Caco-2 (cell line): ENCODE results near the gene IFI27L1. TPM values are rescaled to one million over a fixed set of nuclear protein-coding genes. Genes with fewer than 3 reads are reported as not detected.

Source experiments
- Bru-seq: library from RNA; stranded (reverse); fragments of 400-500 nt; gene quantifications from one replicate; lab custom pipeline; 2021; lab: Mats Ljungman, UMichigan
- BruChase-seq, 2 experiments: library from RNA; stranded (reverse); fragments of 400-500 nt; gene quantifications; one replicate each; lab custom pipeline; 2021; lab: Mats Ljungman, UMichigan
- BruUV-seq: library from RNA; stranded (reverse); fragments of 400-500 nt; replicated peaks from 2 replicates; lab custom pipeline; 2021; lab: Mats Ljungman, UMichigan
- CTCF ChIA-PET: fragments of 300-600 bp; sonication (Branson Sonifier 250); formaldehyde crosslinking; loops from one replicate; lab custom pipeline; 2022; ENCODE audit warnings: antibody characterized with exemption; lab: Charles Lee
- POLR2A ChIA-PET: fragments of 300-600 bp; sonication (Branson Sonifier 250); formaldehyde crosslinking; loops from one replicate; lab custom pipeline; 2022; ENCODE audit warnings: antibody characterized with exemption; lab: Charles Lee
- DNase-seq, 2 experiments: peaks; one replicate each; pipeline versions ENCODE4 v3.0.0 to v3.0.0-alpha.2; 2020 to 2022
- H3K27me3 ChIP-seq: replicated peaks from 2 replicates; pipeline ENCODE4 v1.6.0; 2011; ENCODE audit warnings: low read length; ENCODE audit not compliant: control insufficient read depth, insufficient read depth
- H3K36me3 ChIP-seq: 2 replicates; pipeline ENCODE4 v1.5.1; 2011; ENCODE audit warnings: low read length; ENCODE audit not compliant: control insufficient read depth, insufficient read depth
- H3K4me1 ChIP-seq: fragments of 250-450 bp; sonication (Bioruptor Pico); 2 replicates; pipeline ENCODE4 v1.5.1; 2020; ENCODE audit warnings: mild to moderate bottlenecking
- H3K4me3 ChIP-seq: 2 replicates; pipeline ENCODE4 v1.5.1; 2011; ENCODE audit warnings: low read depth, mild to moderate bottlenecking, control low read depth, low read length
- H3K9me3 ChIP-seq: fragments of 250-450 bp; sonication (Bioruptor Pico); 2 replicates; pipeline ENCODE4 v1.5.1; 2020; ENCODE audit warnings: mild to moderate bottlenecking, moderate library complexity
- H3K27ac Mint-ChIP-seq: one replicate; pipeline ENCODE4 v1.8.0; 2022; ENCODE audit warnings: mixed read lengths; ENCODE audit not compliant: unreplicated experiment
- H3K27me3 Mint-ChIP-seq: one replicate; pipeline ENCODE4 v1.8.0; 2022; ENCODE audit warnings: mixed read lengths; ENCODE audit not compliant: insufficient read depth, unreplicated experiment
- H3K36me3 Mint-ChIP-seq: one replicate; pipeline ENCODE4 v1.8.0; 2022; ENCODE audit warnings: mild to moderate bottlenecking, mixed read lengths; ENCODE audit not compliant: insufficient read depth, unreplicated experiment
- H3K4me1 Mint-ChIP-seq: one replicate; pipeline ENCODE4 v1.8.0; 2022; ENCODE audit warnings: low read depth, mixed read lengths; ENCODE audit not compliant: unreplicated experiment
- H3K4me3 Mint-ChIP-seq: one replicate; pipeline ENCODE4 v1.8.0; 2022; ENCODE audit warnings: mild to moderate bottlenecking, moderate library complexity, mixed read lengths; ENCODE audit not compliant: unreplicated experiment
- H3K9me3 Mint-ChIP-seq: one replicate; pipeline ENCODE4 v1.8.0; 2022; ENCODE audit warnings: mixed read lengths; ENCODE audit not compliant: unreplicated experiment
- CTCF ChIP-seq, 2 experiments: fragments of 200-600 bp in 1 of 2; IDR thresholded peaks; 1 replicate in 1 of 2; 2 replicates in 1 of 2; pipeline versions ENCODE4 v1.5.1 to v1.8.0; 2011 to 2022; ENCODE audit warnings: antibody characterized with exemption in 1 of 2, control low read depth in 1 of 2, inconsistent platforms in 1 of 2, low read depth in 1 of 2, low read length in 1 of 2, mild to moderate bottlenecking in 1 of 2, moderate library complexity in 1 of 2; ENCODE audit not compliant: insufficient read depth in 1 of 2, severe bottlenecking in 1 of 2, unreplicated experiment in 1 of 2
- intact Hi-C: fragments of 100-400 bp; cut with micrococcal nuclease; formaldehyde crosslinking; loops from one replicate; pipeline ENCODE4 v1.10.0; 2022; ENCODE audit not compliant: unreplicated experiment
- long read RNA-seq: library from polyadenylated mRNA; stranded (forward); transcript quantifications from one replicate; pipeline ENCODE4 v2.0.0, GENCODE V29; 2022
- total RNA-seq: library from RNA; stranded (reverse); gene quantifications from 2 replicates; pipeline ENCODE4 v1.2.3, GENCODE V29; 2022

IFI27L1 gene
- total RNA-seq (11.6 and 13.6 TPM in 2 replicates), Bru-seq, nascent RNA (percentile 60 among the genes with signal in this experiment), BruChase-seq, experiment 1, labeled RNA remaining after a 2-hour chase (percentile 64 among the genes with signal in this experiment), BruChase-seq, experiment 2, labeled RNA remaining after a 6-hour chase (percentile 60 among the genes with signal in this experiment)
- long read RNA-seq, transcript IFI27L1-209 (5 exons, 680 nt): major isoform, 6 of 12 reads
- long read RNA-seq, partial matches to known transcripts: 0 of 12 reads
- long read RNA-seq, other reads (novel, unspliced or antisense): 6 of 12 reads

- ChIA-PET CTCF (interaction anchor here (0.7 to 1.6 kb wide), 4 partner anchors 30 to 51 kb away, joined by 4 to 6 read pairs (median 6); no protein-coding TSS in a partner anchor), POLR2A (interaction anchor here (0.6 to 1.0 kb wide), 6 partner anchors 28 to 1363 kb away, joined by 3 to 4 read pairs (median 3); no protein-coding TSS in a partner anchor)
- Histone ChIP-seq H3K36me3 (peaks cover 6% of the 10 kb centered on the region), H3K4me1 (no peaks in the 10 kb centered on the region), H3K4me3 (peak within 1 kb of the TSS; percentile 81), H3K27me3 (no peaks in the 10 kb centered on the region), H3K9me3 (peaks cover 5% of the 10 kb centered on the region)
- Mint-ChIP-seq H3K4me3 (peak within 1 kb of the TSS; percentile 98), H3K27me3 (no peaks in the 10 kb centered on the region), H3K4me1 (peaks cover 18% of the 10 kb centered on the region), H3K27ac (peak within 1 kb of the TSS; percentile 99), H3K36me3 (peaks cover 38% of the 10 kb centered on the region), H3K9me3 (no peaks in the 10 kb centered on the region)
- no peak for TF ChIP-seq CTCF (IDR thresholded peaks at IDR 0.05; ENCODE audit: insufficient read depth in 1 of 2, low read depth in 1 of 2, low read length in 1 of 2, severe bottlenecking in 1 of 2, unreplicated experiment in 1 of 2)
- peak; percentile 93 to 95 for DNase-seq
- intact Hi-C loops: no loop called here
- no TSS peak for BruUV-seq
Measured at GRCh38 chr14:94080621-94081385, at the start of gene IFI27L1, which contains the start of gene DDX24. TSS of gene IFI27L1 (plus strand) at chr14:94081310. CDS start at chr14:94096938, 15,628 bp downstream. TSS of gene DDX24 (minus strand) at chr14:94081202. CDS start at chr14:94079742, 1,460 bp downstream.

- no peak for DNase-seq
- peaks cover 4% of the 10 kb centered on the region for H3K36me3 Mint-ChIP-seq
- POLR2A ChIA-PET: no interaction called here
- no peaks in the 10 kb centered on the region for H3K27me3 Mint-ChIP-seq
- H3K27me3 ChIP-seq: no peaks in the 10 kb centered on the region
- no peak overlapping the region for H3K4me3 Mint-ChIP-seq
- CTCF ChIA-PET: no interaction called here
- H3K4me3 ChIP-seq: no peak overlapping the region
- no peak overlapping the region for H3K27ac Mint-ChIP-seq
- peaks cover 4% of the 10 kb centered on the region for H3K4me1 Mint-ChIP-seq
- no peaks in the 10 kb centered on the region for H3K36me3 ChIP-seq
- H3K9me3 Mint-ChIP-seq: no peaks in the 10 kb centered on the region
- no peak for TF ChIP-seq CTCF (IDR thresholded peaks at IDR 0.05; ENCODE audit: insufficient read depth in 1 of 2, low read depth in 1 of 2, low read length in 1 of 2, severe bottlenecking in 1 of 2, unreplicated experiment in 1 of 2)
- no TSS peak for BruUV-seq
- H3K4me1 ChIP-seq: peaks cover 2% of the 10 kb centered on the region; the same call in 1 of the 2 replicates
- H3K9me3 ChIP-seq: no peaks in the 10 kb centered on the region
- intact Hi-C loops: loop anchor here (10.0 kb wide), 1 partner anchor 273 kb away; no protein-coding TSS in a partner anchor
Measured at GRCh38 chr14:94031883-94032279, 49.2 kb upstream of the IFI27L1 start.

GRCh38 chr14:94034886-94035285 is 46.2 kb upstream of the IFI27L1 start:
- peaks cover 4% of the 10 kb centered on the region for H3K4me1 Mint-ChIP-seq
- no TSS peak for BruUV-seq
- no peak for DNase-seq
- intact Hi-C loops: loop anchor here (10.0 kb wide), 1 partner anchor 270 kb away; no protein-coding TSS in a partner anchor
- Histone ChIP-seq H3K4me3 (no peak overlapping the region), H3K36me3 (no peaks in the 10 kb centered on the region), H3K27me3 (no peaks in the 10 kb centered on the region), H3K4me1 (no peaks in the 10 kb centered on the region), H3K9me3 (no peaks in the 10 kb centered on the region)
- CTCF ChIA-PET: interaction anchor here (2.2 kb wide), 1 partner anchor 102 kb away, joined by 31 read pairs; no protein-coding TSS in a partner anchor
- POLR2A ChIA-PET: no interaction called here
- H3K36me3 Mint-ChIP-seq: peaks cover 5% of the 10 kb centered on the region
- H3K27me3 Mint-ChIP-seq: no peaks in the 10 kb centered on the region
- no peak for TF ChIP-seq CTCF (IDR thresholded peaks at IDR 0.05; ENCODE audit: insufficient read depth in 1 of 2, low read depth in 1 of 2, low read length in 1 of 2, severe bottlenecking in 1 of 2, unreplicated experiment in 1 of 2)
- H3K27ac Mint-ChIP-seq: no peak overlapping the region
- no peaks in the 10 kb centered on the region for H3K9me3 Mint-ChIP-seq
- H3K4me3 Mint-ChIP-seq: no peak overlapping the region
